Stimulated activated memory B cell treated with anti-CD40 and anti-IgM and Interleukin-4, amounts not matched to agents 10 μg/mL and 1 μg/mL and 100 μg/mL, for 72 hours (primary cell): ENCODE results near the gene SUCO.
"Not testable (repeated sequence)": the region's sequence is repeated elsewhere in the genome, so short reads cannot be mapped to it uniquely, and the experiment has no call there.

Experiments used
- ATAC-seq: fragments of 150-1000 bp; cut with Tn5 transposase; 2 replicates; pipeline ENCODE4 v1.10.0; 2021
- H3K27ac Mint-ChIP-seq: one replicate; pipeline ENCODE4 v1.8.0; 2022; ENCODE audit warnings: mild to moderate bottlenecking, mixed read lengths
- H3K27me3 Mint-ChIP-seq: one replicate; pipeline ENCODE4 v1.8.0; 2022; ENCODE audit warnings: mixed read lengths
- H3K36me3 Mint-ChIP-seq: one replicate; pipeline ENCODE4 v1.8.0; 2022; ENCODE audit warnings: mixed read lengths
- H3K4me1 Mint-ChIP-seq: one replicate; pipeline ENCODE4 v1.8.0; 2022; ENCODE audit warnings: mixed read lengths
- H3K4me3 Mint-ChIP-seq: one replicate; pipeline ENCODE4 v1.8.0; 2022; ENCODE audit warnings: mild to moderate bottlenecking, moderate library complexity, mixed read lengths
- H3K9me3 Mint-ChIP-seq: one replicate; pipeline ENCODE4 v1.8.0; 2022; ENCODE audit warnings: mixed read lengths

The SUCO gene

GRCh38 chr1:172532700-172533512 is at the start of gene SUCO:
Gene SUCO (plus strand): TSS chr1:172533150. CDS start chr1:172533436, 286 bp downstream.
- Mint-ChIP-seq H3K27me3 (no peaks in the 10 kb centered on the region), H3K4me1 (peaks cover 41% of the 10 kb centered on the region), H3K36me3 (peaks cover 4% of the 10 kb centered on the region), H3K9me3 (no peaks in the 10 kb centered on the region), H3K27ac (peak within 1 kb of the TSS; percentile 96), H3K4me3 (peak within 1 kb of the TSS; percentile 99)
- peak; percentile 95 for ATAC-seq

GRCh38 chr1:172483448-172483847 is 49.5 kb upstream of the SUCO start:
- ATAC-seq = no peak
- no peaks in the 10 kb centered on the region for H3K4me1 Mint-ChIP-seq
- H3K27ac Mint-ChIP-seq = no peak overlapping the region
- peaks cover 2% of the 10 kb centered on the region for H3K9me3 Mint-ChIP-seq
- H3K36me3 Mint-ChIP-seq = no peaks in the 10 kb centered on the region
- no peak overlapping the region for H3K4me3 Mint-ChIP-seq
- H3K27me3 Mint-ChIP-seq = peaks cover 39% of the 10 kb centered on the region

GRCh38 chr1:172484252-172484651 is 48.7 kb upstream of the SUCO start:
- Mint-ChIP-seq H3K27me3 (peaks cover 46% of the 10 kb centered on the region), H3K27ac (no peak overlapping the region), H3K4me3 (no peak overlapping the region), H3K36me3 (no peaks in the 10 kb centered on the region), H3K9me3 (peaks cover 2% of the 10 kb centered on the region), H3K4me1 (no peaks in the 10 kb centered on the region)
- no peak for ATAC-seq

DNA sequence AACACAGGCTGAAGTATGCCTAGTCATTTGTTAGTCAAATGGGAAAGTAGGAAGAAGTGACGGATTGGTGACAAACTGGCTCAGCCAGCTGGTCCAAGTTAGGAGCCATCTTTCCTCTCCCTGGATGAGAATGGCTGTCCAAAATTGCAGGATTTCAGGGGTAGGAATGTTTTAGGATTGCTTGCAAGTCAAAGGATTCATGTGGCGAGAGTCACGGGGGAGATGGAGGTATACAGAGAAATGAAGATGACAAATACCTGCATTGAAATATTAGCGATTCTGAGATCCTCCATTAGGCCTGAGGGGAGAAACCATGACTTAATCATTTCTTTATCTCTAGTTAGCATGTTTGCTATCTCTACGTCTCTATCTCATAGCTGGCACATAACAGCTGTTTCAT is 47.3 kb upstream of the SUCO start:
- Mint-ChIP-seq H3K27ac (no peak overlapping the region), H3K36me3 (no peaks in the 10 kb centered on the region), H3K27me3 (peaks cover 40% of the 10 kb centered on the region), H3K4me1 (no peaks in the 10 kb centered on the region), H3K4me3 (no peak overlapping the region), H3K9me3 (peaks cover 2% of the 10 kb centered on the region)
- no peak for ATAC-seq

GRCh38 chr1:172486805-172487454 is 46.0 kb upstream of the SUCO start:
- Mint-ChIP-seq H3K4me1 (no peaks in the 10 kb centered on the region), H3K27ac (no peak overlapping the region), H3K36me3 (no peaks in the 10 kb centered on the region), H3K9me3 (peaks cover 2% of the 10 kb centered on the region), H3K27me3 (peaks cover 45% of the 10 kb centered on the region), H3K4me3 (no peak overlapping the region)
- no peak for ATAC-seq

- Mint-ChIP-seq H3K27me3 (peaks cover 45% of the 10 kb centered on the region), H3K9me3 (peaks cover 2% of the 10 kb centered on the region), H3K4me3 (no peak overlapping the region), H3K27ac (no peak overlapping the region), H3K4me1 (no peaks in the 10 kb centered on the region), H3K36me3 (no peaks in the 10 kb centered on the region)
- ATAC-seq = no peak
Measured at GRCh38 chr1:172487550-172487949, 45.4 kb upstream of the SUCO start.

DNA sequence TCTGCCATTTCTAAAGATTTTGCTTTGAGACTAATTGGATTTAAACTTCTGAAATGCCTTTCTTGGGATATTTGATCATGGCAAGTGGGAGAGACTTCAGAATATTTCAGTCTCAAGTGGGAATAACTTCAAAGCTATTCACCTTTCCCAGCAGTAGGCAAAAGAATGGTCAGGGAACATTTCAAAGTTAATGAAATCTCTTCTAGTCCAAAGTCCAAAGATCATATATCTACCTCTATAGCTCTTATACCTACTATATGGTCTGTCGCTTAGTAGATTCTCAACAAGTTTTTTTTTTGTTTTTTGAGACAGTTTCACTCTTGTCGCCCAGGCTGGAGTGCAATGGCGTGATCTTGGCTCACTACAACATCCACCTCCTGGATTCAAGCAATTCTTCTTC is 44.6 kb upstream of the SUCO start:
- H3K4me1 Mint-ChIP-seq = no peaks in the 10 kb centered on the region
- no peaks in the 10 kb centered on the region for H3K36me3 Mint-ChIP-seq
- H3K9me3 Mint-ChIP-seq = peaks cover 2% of the 10 kb centered on the region
- H3K27ac Mint-ChIP-seq = no peak overlapping the region
- no peak for ATAC-seq
- H3K27me3 Mint-ChIP-seq = peaks cover 40% of the 10 kb centered on the region
- H3K4me3 Mint-ChIP-seq = no peak overlapping the region

- H3K36me3 Mint-ChIP-seq = no peaks in the 10 kb centered on the region
- no peak overlapping the region for H3K27ac Mint-ChIP-seq
- H3K27me3 Mint-ChIP-seq = peaks cover 38% of the 10 kb centered on the region
Measured at GRCh38 chr1:172489847-172490246, 43.1 kb upstream of the SUCO start.

GRCh38 chr1:172492421-172492820 is 40.5 kb upstream of the SUCO start:
- H3K4me1 Mint-ChIP-seq = no peaks in the 10 kb centered on the region
- peaks cover 21% of the 10 kb centered on the region for H3K27me3 Mint-ChIP-seq
- ATAC-seq = no peak
- H3K9me3 Mint-ChIP-seq = no peaks in the 10 kb centered on the region
- H3K27ac Mint-ChIP-seq = no peak overlapping the region
- no peak overlapping the region for H3K4me3 Mint-ChIP-seq
- no peaks in the 10 kb centered on the region for H3K36me3 Mint-ChIP-seq

More at GRCh38 chr1:172489847-172490246, 43.1 kb upstream of the SUCO start:
- Mint-ChIP-seq H3K4me1 (no peaks in the 10 kb centered on the region), H3K9me3 (peaks cover 2% of the 10 kb centered on the region), H3K4me3 (no peak overlapping the region)
- no peak for ATAC-seq

DNA sequence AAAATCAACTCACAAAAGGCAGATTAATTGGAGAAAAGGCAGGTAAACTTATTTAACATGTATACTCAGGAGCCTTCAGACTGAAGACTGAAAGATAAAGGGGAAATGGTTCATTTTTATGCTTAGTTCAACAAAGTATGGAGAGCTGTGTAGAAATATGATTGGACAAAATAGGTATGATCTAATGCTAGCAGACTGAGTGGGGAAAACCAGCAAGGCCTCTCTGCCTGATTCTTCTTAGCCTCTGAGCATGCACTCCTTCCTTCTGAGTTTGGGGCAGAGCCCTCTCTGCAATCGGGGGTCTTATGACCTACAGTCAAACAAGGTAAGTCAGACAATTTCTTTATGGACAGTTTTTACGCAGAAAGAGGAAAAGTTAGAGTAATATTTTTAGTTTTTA is 38.8 kb upstream of the SUCO start:
- no peak for ATAC-seq
- Mint-ChIP-seq H3K36me3 (no peaks in the 10 kb centered on the region), H3K4me1 (no peaks in the 10 kb centered on the region), H3K27me3 (peaks cover 10% of the 10 kb centered on the region), H3K4me3 (no peak overlapping the region), H3K9me3 (no peaks in the 10 kb centered on the region), H3K27ac (no peak overlapping the region)

GRCh38 chr1:172496127-172496526 is 36.8 kb upstream of the SUCO start:
- H3K4me3 Mint-ChIP-seq, H3K36me3 Mint-ChIP-seq, H3K4me1 Mint-ChIP-seq, H3K9me3 Mint-ChIP-seq, H3K27me3 Mint-ChIP-seq, ATAC-seq, H3K27ac Mint-ChIP-seq: not testable (repeated sequence)

DNA sequence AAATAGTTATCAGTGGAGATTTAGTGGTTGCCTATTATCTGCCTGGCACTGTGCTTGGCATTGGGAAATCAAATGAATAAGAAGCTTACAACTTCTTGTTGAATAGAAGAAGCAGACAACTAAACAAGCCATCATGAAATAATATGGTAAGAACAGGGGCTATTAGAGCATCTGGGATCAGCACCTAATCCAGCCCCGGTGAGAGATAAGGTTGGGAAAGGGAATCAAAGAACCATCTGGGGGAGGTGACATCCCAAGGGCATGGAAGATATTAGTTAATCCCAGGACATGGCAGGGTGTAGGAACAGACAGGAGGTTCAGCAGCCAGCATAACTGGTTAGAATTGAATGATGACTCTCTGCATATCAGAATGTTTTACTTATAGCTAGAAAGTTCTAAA is 36.3 kb upstream of the SUCO start:
- H3K36me3 Mint-ChIP-seq = no peaks in the 10 kb centered on the region
- no peak overlapping the region for H3K4me3 Mint-ChIP-seq
- no peaks in the 10 kb centered on the region for H3K27me3 Mint-ChIP-seq
- H3K27ac Mint-ChIP-seq = no peak overlapping the region
- H3K4me1 Mint-ChIP-seq = no peaks in the 10 kb centered on the region
- no peaks in the 10 kb centered on the region for H3K9me3 Mint-ChIP-seq
- ATAC-seq = no peak

DNA sequence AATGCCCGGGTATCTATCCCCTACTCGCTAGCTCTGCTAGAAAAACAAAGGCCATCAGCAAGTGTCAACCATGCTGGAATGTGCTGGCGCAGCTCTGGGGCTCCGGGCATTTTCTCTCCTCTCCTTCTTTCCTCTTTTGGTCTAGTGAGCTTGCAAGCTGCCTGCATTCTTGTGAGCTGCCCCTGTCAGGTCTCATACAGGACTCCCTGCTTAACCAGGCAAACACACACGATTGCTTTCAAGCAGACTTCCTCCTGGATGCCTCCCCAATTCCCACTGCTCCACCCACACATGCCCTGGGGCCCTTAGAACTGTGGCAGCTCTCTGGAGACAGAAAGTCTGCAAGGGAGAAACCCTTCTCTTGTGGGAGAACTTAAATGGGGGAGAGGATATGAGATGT is 35.7 kb upstream of the SUCO start:
- Mint-ChIP-seq H3K4me3 (no peak overlapping the region), H3K36me3 (no peaks in the 10 kb centered on the region), H3K9me3 (no peaks in the 10 kb centered on the region), H3K27ac (no peak overlapping the region), H3K4me1 (no peaks in the 10 kb centered on the region), H3K27me3 (no peaks in the 10 kb centered on the region)
- no peak for ATAC-seq

DNA sequence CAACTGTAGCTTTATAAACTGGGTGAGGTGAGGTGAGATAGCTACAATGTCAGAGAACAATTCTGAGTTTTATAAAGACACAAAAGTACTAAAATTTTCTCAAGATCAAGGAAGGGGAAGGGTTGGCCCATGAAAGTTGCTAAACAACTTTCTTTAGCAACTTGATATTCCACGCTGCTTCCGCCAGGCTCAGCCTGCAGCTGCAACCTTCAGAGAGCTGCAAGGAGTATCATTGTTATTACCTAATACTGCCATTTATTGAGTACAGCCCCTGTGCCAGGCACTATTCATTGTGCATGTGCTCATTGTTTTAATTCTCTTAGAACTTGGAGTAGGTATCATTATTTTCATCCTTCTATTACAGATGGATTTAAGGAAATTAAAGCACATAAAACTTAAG is 34.1 kb upstream of the SUCO start:
- H3K4me1 Mint-ChIP-seq = no peaks in the 10 kb centered on the region
- H3K9me3 Mint-ChIP-seq = no peaks in the 10 kb centered on the region
- H3K36me3 Mint-ChIP-seq = no peaks in the 10 kb centered on the region
- no peak for ATAC-seq
- no peak overlapping the region for H3K27ac Mint-ChIP-seq
- no peak overlapping the region for H3K4me3 Mint-ChIP-seq
- no peaks in the 10 kb centered on the region for H3K27me3 Mint-ChIP-seq

GRCh38 chr1:172499636-172500141 is 33.3 kb upstream of the SUCO start:
- H3K27me3 Mint-ChIP-seq = no peaks in the 10 kb centered on the region
- H3K27ac Mint-ChIP-seq = no peak overlapping the region
- no peak overlapping the region for H3K4me3 Mint-ChIP-seq
- no peaks in the 10 kb centered on the region for H3K36me3 Mint-ChIP-seq
- no peak for ATAC-seq
- no peaks in the 10 kb centered on the region for H3K4me1 Mint-ChIP-seq
- H3K9me3 Mint-ChIP-seq = no peaks in the 10 kb centered on the region

GRCh38 chr1:172500207-172500606 is 32.7 kb upstream of the SUCO start:
- Mint-ChIP-seq H3K9me3 (no peaks in the 10 kb centered on the region), H3K4me1 (no peaks in the 10 kb centered on the region), H3K27me3 (no peaks in the 10 kb centered on the region), H3K4me3 (no peak overlapping the region), H3K27ac (no peak overlapping the region), H3K36me3 (no peaks in the 10 kb centered on the region)
- ATAC-seq = no peak
